Testis (tissue), 2 donors: ENCODE results near the gene RAB27A.

Source experiments
- POLR2A ChIP-seq: fragments of 450-650 bp; IDR thresholded peaks from one replicate; pipeline ENCODE4 v1.6.1; 2017; ENCODE audit warnings: antibody characterized with exemption, mild to moderate bottlenecking, moderate library complexity
- TF ChIP-seq, protein P1 (sequence below), 3 experiments: fragments of 450-650 bp in 2 of 3; fragments of 200-600 bp in 1 of 3; sonication (generic) in 1 of 3; IDR thresholded peaks; one replicate each; pipeline ENCODE4 v1.5.1; 2016 to 2019; ENCODE audit warnings: antibody characterized with exemption in 3 of 3, mild to moderate bottlenecking in 2 of 3, moderate library complexity in 1 of 3

DNA sequence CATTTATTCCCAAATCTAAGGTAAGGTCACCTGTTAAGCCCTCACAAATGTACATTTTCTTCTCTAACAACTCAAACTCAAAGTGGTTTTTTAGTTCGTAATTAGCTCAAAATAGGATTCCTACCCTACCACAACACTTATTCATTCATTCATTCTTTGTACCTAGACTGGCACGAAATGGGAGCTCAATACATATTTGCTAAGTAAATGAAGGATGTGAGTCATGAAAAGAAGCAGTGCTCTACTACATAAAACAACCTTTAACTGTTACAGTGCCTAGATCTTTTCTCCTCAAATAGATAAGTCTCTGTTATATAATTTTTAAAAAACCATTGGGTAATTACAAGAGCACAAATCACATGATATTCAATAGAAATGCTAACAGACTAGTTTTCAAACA lies 105.9 kb downstream of the RAB27A start:
- no peak for TF ChIP-seq POLR2A
- TF ChIP-seq, protein P1, sequence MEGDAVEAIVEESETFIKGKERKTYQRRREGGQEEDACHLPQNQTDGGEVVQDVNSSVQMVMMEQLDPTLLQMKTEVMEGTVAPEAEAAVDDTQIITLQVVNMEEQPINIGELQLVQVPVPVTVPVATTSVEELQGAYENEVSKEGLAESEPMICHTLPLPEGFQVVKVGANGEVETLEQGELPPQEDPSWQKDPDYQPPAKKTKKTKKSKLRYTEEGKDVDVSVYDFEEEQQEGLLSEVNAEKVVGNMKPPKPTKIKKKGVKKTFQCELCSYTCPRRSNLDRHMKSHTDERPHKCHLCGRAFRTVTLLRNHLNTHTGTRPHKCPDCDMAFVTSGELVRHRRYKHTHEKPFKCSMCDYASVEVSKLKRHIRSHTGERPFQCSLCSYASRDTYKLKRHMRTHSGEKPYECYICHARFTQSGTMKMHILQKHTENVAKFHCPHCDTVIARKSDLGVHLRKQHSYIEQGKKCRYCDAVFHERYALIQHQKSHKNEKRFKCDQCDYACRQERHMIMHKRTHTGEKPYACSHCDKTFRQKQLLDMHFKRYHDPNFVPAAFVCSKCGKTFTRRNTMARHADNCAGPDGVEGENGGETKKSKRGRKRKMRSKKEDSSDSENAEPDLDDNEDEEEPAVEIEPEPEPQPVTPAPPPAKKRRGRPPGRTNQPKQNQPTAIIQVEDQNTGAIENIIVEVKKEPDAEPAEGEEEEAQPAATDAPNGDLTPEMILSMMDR (IDR thresholded peaks at IDR 0.05) = no peak
